OCI-LY7 (cell line): Measurements from ENCODE around the gene SYN1.

Experiments
- EZH2phosphoT487 ChIP-seq: fragments of 200-600 bp; sonication (generic); IDR thresholded peaks from 2 replicates; pipeline ENCODE4 v1.6.1; 2018; ENCODE audit warnings: low read depth, borderline replicate concordance, mild to moderate bottlenecking, mixed run types, antibody characterized with exemption, low read length, moderate library complexity, mixed read lengths
- TF ChIP-seq, protein P1 (sequence below): fragments of 200-600 bp; sonication (generic); conservative IDR thresholded peaks from 2 replicates; pipeline ENCODE4 v1.5.1; 2014; ENCODE audit warnings: mild to moderate bottlenecking, antibody characterized with exemption, low read length, moderate library complexity, mixed read lengths

DNA sequence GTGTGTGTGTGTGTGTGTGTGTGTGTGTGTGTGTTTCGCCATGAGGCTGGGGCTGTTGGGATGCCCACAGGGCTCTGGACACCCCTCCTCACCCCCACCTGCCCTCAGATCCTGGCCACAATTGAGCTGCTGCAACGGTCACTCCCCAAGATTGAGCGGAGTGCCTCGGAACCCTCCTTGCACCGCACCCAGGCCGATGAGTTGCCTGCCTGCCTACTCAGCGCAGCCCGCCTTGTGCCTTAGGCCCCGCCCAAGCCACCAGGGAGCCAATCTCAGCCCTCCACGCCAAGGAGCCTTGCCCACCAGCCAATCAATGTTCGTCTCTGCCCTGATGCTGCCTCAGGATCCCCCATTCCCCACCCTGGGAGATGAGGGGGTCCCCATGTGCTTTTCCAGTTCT, 48.4 kb downstream of the SYN1 start:
- TF ChIP-seq, protein P1, sequence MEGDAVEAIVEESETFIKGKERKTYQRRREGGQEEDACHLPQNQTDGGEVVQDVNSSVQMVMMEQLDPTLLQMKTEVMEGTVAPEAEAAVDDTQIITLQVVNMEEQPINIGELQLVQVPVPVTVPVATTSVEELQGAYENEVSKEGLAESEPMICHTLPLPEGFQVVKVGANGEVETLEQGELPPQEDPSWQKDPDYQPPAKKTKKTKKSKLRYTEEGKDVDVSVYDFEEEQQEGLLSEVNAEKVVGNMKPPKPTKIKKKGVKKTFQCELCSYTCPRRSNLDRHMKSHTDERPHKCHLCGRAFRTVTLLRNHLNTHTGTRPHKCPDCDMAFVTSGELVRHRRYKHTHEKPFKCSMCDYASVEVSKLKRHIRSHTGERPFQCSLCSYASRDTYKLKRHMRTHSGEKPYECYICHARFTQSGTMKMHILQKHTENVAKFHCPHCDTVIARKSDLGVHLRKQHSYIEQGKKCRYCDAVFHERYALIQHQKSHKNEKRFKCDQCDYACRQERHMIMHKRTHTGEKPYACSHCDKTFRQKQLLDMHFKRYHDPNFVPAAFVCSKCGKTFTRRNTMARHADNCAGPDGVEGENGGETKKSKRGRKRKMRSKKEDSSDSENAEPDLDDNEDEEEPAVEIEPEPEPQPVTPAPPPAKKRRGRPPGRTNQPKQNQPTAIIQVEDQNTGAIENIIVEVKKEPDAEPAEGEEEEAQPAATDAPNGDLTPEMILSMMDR, result no peak
- TF ChIP-seq EZH2phosphoT487, result no peak
